ENCODE results near the gene CES2. TPM values are rescaled to one million over a fixed set of nuclear protein-coding genes. Genes with fewer than 3 reads are reported as not detected.
A peak's percentile ranks its signal among the peaks of the same experiment; 100 is the strongest.

CES2 gene
- total RNA-seq, 4 donors from 2014 or later = 49.7 to 69.4 (median 53.6) TPM

DNA sequence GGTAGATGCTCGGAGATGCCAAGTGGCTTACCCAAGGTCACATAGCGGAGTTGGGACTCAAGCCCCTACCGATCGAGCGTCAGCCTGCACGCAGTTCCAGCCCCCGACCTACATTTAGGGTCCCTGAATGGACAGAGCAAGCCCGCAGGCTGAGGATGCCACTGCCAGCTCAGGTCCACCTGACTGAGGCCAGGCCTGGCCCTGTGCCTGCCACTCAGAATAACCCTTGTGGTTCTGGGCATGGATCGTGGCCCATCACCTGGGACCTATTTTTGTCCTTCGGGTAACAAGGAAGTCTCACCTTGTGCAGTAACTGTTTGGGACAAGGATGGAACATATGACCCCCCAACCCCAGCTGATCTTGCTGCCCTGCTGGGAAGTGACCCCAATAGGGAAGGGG lies 33.7 kb upstream of the CES2 start:
- intact Hi-C loops (cut with DNase I) = no loop called here
- 73 to 75% methylated on average over 9 to 10 of the region's 10 CpGs for WGBS, 2 donors
- DNase-seq = peak; percentile 87 to 89
- H3K4me1 ChIP-seq = peaks cover 79 to 97% of the 10 kb centered on the region in 2 donors
- H3K4me3 ChIP-seq (replicated peaks in 1 of 3) = no peak overlapping the region
- H3K27ac ChIP-seq = peak overlapping the region; percentile 89 to 98 (median 96)
- no peak for TF ChIP-seq POLR2A (IDR thresholded peaks at IDR 0.05)
- TF ChIP-seq, protein P1, sequence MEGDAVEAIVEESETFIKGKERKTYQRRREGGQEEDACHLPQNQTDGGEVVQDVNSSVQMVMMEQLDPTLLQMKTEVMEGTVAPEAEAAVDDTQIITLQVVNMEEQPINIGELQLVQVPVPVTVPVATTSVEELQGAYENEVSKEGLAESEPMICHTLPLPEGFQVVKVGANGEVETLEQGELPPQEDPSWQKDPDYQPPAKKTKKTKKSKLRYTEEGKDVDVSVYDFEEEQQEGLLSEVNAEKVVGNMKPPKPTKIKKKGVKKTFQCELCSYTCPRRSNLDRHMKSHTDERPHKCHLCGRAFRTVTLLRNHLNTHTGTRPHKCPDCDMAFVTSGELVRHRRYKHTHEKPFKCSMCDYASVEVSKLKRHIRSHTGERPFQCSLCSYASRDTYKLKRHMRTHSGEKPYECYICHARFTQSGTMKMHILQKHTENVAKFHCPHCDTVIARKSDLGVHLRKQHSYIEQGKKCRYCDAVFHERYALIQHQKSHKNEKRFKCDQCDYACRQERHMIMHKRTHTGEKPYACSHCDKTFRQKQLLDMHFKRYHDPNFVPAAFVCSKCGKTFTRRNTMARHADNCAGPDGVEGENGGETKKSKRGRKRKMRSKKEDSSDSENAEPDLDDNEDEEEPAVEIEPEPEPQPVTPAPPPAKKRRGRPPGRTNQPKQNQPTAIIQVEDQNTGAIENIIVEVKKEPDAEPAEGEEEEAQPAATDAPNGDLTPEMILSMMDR (IDR thresholded peaks at IDR 0.05) = no peak
- no peaks in the 10 kb centered on the region for H3K36me3 ChIP-seq
- H3K27me3 ChIP-seq = no peaks in the 10 kb centered on the region
- H3K9me3 ChIP-seq = no peaks in the 10 kb centered on the region

DNA sequence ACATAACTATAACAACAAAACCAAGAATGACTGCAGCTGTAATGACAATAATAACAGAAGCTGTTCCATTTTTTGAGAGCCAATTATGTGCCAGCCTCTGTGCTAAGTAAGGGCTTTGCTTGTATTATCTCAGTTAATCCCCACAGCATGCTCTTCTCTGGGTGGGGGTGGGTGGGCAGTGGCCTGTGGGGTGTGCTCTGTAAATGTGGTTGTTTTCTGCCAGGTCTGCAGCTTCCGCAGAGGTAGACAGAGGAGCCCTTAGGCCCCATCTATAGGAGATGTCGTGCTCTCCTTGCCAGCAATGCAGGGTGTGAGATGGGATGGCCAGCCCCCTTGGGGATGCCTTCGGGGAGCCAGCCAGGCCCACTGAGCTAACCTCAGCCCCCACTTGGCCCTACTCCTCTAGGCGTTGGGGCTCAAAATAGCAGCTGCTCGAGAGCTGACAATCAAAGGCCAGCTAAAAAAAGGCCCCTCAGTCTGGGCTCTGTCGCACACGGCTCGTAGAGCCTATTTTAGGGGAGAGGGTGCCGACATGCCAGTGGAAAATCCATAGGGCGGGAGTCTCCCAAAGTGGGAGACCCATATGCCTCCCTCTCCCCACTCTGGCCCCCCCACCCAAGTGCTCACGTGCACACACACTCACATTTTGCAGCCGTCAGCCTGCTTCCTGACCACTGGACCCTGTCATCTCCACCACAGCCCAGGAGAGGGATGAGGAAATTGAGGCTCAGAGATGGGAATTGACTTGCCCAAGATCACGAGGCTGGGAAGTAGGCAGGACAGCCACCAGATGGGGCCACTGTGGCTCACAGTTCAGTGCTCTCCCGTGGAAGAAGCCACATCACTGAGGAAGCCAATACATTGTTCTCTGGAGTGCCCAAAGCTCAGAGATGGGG lies 32.4 kb upstream of the CES2 start:
- 74% methylated on average over 14 of the region's 14 CpGs for WGBS, 2 donors
- no peak for TF ChIP-seq POLR2A (IDR thresholded peaks at IDR 0.05)
- TF ChIP-seq, protein P1 (IDR thresholded peaks at IDR 0.05) = no peak
- intact Hi-C loops (cut with DNase I) = no loop called here

DNA sequence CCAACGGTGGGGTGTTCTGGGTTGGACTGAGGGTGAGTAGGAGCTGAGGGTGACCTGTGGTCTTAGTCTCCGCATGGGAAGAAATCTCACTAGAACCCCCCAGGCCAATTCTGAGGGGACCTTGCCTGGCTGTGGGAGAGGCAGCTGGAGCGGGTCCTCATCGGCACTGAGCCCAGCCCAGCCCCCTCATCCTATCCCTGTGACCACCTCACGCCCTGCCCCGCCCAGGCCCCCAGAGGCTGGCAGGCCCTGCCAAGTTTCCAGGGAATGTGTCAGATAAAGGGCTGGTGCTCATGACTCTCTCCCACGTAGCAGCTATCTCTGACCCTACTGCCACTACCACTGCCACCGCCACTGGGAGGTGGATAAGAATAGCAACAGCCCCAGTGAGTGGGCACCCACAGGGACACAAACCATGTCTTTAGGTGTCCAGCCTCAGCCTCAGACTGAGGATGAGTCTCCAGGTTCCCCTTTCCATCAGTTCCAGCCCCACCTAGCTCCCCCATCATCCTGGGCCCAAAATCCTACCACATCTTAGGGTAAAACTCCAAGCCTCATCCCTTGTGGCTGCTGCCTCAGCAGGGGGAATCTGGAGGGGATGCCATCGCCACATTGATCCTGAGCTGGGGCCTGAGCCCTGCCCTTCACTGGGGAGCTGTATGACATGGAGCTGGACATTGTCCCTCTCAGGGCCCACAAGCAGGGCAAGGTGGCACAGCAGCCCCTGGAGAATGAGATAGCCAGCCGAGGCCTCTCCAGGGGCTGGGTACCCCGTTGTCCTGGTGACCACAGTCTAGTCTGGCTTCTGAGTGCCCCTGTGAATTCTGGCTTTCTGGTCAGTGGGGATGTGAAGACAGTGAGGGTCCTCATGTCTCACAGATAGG lies 31.5 kb upstream of the CES2 start:
- Histone ChIP-seq H3K27me3 (no peaks in the 10 kb centered on the region), H3K36me3 (no peaks in the 10 kb centered on the region), H3K9me3 (no peaks in the 10 kb centered on the region), H3K4me1 (peaks cover 62 to 75% of the 10 kb centered on the region in 2 donors), H3K27ac (peak overlapping the region; percentile 67 to 98 (median 89)), H3K4me3 (replicated peaks in 1 of 3) (no peak overlapping the region)
- WGBS, 2 donors = 79 to 87% methylated on average over 9 to 10 of the region's 11 CpGs
- TF ChIP-seq, protein P1 (IDR thresholded peaks at IDR 0.05) = no peak
- TF ChIP-seq POLR2A (IDR thresholded peaks at IDR 0.05) = no peak
- intact Hi-C loops (cut with DNase I) = no loop called here
- no peak for DNase-seq

More for the DNA sequence above, 32.4 kb upstream of the CES2 start:
- Histone ChIP-seq H3K9me3 (no peaks in the 10 kb centered on the region), H3K4me1 (peaks cover 69 to 84% of the 10 kb centered on the region in 2 donors), H3K27ac (peak overlapping the region; percentile 89 to 98 (median 96)), H3K27me3 (no peaks in the 10 kb centered on the region), H3K36me3 (no peaks in the 10 kb centered on the region), H3K4me3 (replicated peaks in 1 of 3) (no peak overlapping the region)
- DNase-seq = no peak

DNA sequence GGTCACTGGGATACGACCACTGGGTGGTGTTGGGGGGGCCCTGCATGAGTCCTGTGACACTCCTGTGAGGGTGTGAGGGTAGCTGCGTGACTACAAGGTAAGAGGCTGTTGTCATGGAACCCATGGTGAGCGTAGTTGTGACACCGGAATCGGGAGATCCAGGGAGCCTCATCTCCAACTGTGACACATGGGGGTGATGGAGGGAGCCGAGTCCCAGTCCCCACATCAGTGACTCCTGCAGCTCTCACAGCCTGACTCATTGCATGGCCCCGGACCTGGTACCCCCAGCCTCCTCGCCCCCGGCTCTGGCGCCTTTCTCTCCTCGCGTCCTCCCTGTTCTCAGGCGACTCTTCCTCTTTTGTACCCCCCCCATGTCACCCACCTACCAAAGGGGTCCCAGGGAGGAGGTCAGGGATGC lies 30.9 kb upstream of the CES2 start:
- Histone ChIP-seq H3K36me3 (no peaks in the 10 kb centered on the region), H3K4me3 (replicated peaks in 1 of 3) (no peak overlapping the region), H3K9me3 (no peaks in the 10 kb centered on the region), H3K27me3 (no peaks in the 10 kb centered on the region), H3K4me1 (peaks cover 55 to 68% of the 10 kb centered on the region in 2 donors), H3K27ac (peak overlapping the region; percentile 67 to 98 (median 89))
- no peak for DNase-seq
- TF ChIP-seq POLR2A (IDR thresholded peaks at IDR 0.05) = no peak
- TF ChIP-seq, protein P1 (IDR thresholded peaks at IDR 0.05) = no peak
- intact Hi-C loops (cut with DNase I) = no loop called here
- 90 to 92% methylated on average over 12 to 13 of the region's 13 CpGs for WGBS, 2 donors

Measured in thyroid gland (tissue), 4 donors.